HepG2 (cell line): Measurements from ENCODE around the gene IGFN1. TPM values are rescaled to one million over a fixed set of nuclear protein-coding genes. Genes with fewer than 3 reads are reported as not detected.

ENCODE experiments used
- ATAC-seq: fragments of 200-7000 bp; cut with Tn5 transposase; 3 replicates; pipeline ENCODE4 v1.9.1; 2020; ENCODE audit warnings: mild to moderate bottlenecking, moderate library complexity
- BruUV-seq: library from RNA; stranded (reverse); fragments of 400-500 nt; replicated peaks from 2 replicates; lab custom pipeline; 2021; lab: Mats Ljungman, UMichigan
- CTCF ChIA-PET: fragments of 300-600 bp; formaldehyde crosslinking; extraction: SDS; loops from one replicate; lab custom pipeline; 2021; ENCODE audit warnings: low total read pairs, inconsistent platforms, low intra/inter-chr PET ratio; lab: Yijun Ruan, JAX
- POLR2A ChIA-PET: fragments of 350-600 bp; sonication (Branson Sonifier 250); formaldehyde crosslinking; loops from one replicate; lab custom pipeline; 2020; ENCODE audit warnings: antibody characterized with exemption, inconsistent platforms; lab: Yijun Ruan, JAX
- DNase-seq: peaks from one replicate; pipeline ENCODE4 v3.0.0-alpha.2; 2015; ENCODE audit warnings: low spot score
- FAIRE-seq: peaks from 3 replicates; lab custom pipeline; 2011; peaks lifted over from hg19 to GRCh38; lab: Jason Lieb, UNC
- H2AFZ ChIP-seq: one replicate; pipeline ENCODE4 v1.6.1; 2011; ENCODE audit warnings: low read length, inconsistent platforms
- H3K27ac ChIP-seq: fragments of 300-600 bp; 3 replicates; pipeline ENCODE4 v1.8.0; 2011; ENCODE audit warnings: mixed run types, mild to moderate bottlenecking, mixed read lengths, low read length, inconsistent platforms; ENCODE audit not compliant: insufficient read depth; ENCODE audit errors: extremely low read length
- H3K27me3 ChIP-seq, 2 experiments: fragments of 200-600 bp in 1 of 2; 2 replicates in 1 of 2; 3 replicates in 1 of 2; pipeline versions ENCODE4 v1.6.0 to v1.8.0; 2011; ENCODE audit warnings: low read length in 2 of 2, mild to moderate bottlenecking in 2 of 2, moderate library complexity in 2 of 2, inconsistent platforms in 1 of 2; ENCODE audit not compliant: insufficient read depth in 2 of 2, control insufficient read depth in 1 of 2
- H3K36me3 ChIP-seq, 2 experiments: fragments of 200-600 bp in 1 of 2; replicated peaks in 1 of 2; 2 replicates in 1 of 2; 3 replicates in 1 of 2; pipeline versions ENCODE4 v1.5.1 to v1.8.0; 2011; ENCODE audit warnings: low read length in 2 of 2, inconsistent platforms in 1 of 2; ENCODE audit not compliant: insufficient read depth in 2 of 2, control insufficient read depth in 1 of 2
- H3K4me1 ChIP-seq: 2 replicates; pipeline ENCODE4 v1.5.1; 2012; ENCODE audit warnings: low read length, inconsistent platforms; ENCODE audit not compliant: insufficient read depth
- H3K4me2 ChIP-seq: 2 replicates; pipeline ENCODE4 v1.6.0; 2011; ENCODE audit warnings: low read depth, low read length, inconsistent platforms
- H3K4me3 ChIP-seq, 3 experiments: fragments of 200-600 bp in 1 of 3; sonication (generic), shearing (Covaris generic) in 1 of 3; replicated peaks in 1 of 3; 2 replicates each; pipeline ENCODE4 v1.5.1; 2011 to 2016; ENCODE audit warnings: low read length in 3 of 3, inconsistent platforms in 2 of 3, low read depth in 2 of 3, mild to moderate bottlenecking in 2 of 3, control low read depth in 1 of 3, mixed read lengths in 1 of 3; ENCODE audit not compliant: insufficient read depth in 1 of 3
- H3K79me2 ChIP-seq: one replicate; pipeline ENCODE4 v1.6.1; 2011; ENCODE audit warnings: low read length, inconsistent platforms; ENCODE audit not compliant: insufficient read depth
- H3K9ac ChIP-seq: 2 replicates; pipeline ENCODE4 v1.6.0; 2011; ENCODE audit warnings: mild to moderate bottlenecking, low read depth, low read length, inconsistent platforms; ENCODE audit not compliant: insufficient read depth
- H3K9me3 ChIP-seq: 2 replicates; pipeline ENCODE4 v1.5.1; 2012; ENCODE audit warnings: mild to moderate bottlenecking, low read length
- H4K20me1 ChIP-seq: 2 replicates; pipeline ENCODE4 v1.6.0; 2011; ENCODE audit warnings: inconsistent platforms, mild to moderate bottlenecking, low read length, moderate library complexity; ENCODE audit not compliant: insufficient read depth
- HNF1A ChIP-seq, 2 experiments: sonication (generic) in 1 of 2; formaldehyde crosslinking in 1 of 2; IDR thresholded peaks; 2 replicates each; pipeline versions ENCODE4 v1.4.0 to v1.6.1; 2016 to 2020; ENCODE audit warnings: borderline replicate concordance in 1 of 2, low read depth in 1 of 2, mild to moderate bottlenecking in 1 of 2, missing genetic modification reagents in 1 of 2
- KDM4B ChIP-seq: sonication (generic); formaldehyde crosslinking; IDR thresholded peaks from 2 replicates; pipeline ENCODE4 v1.4.0; 2020; ENCODE audit warnings: missing genetic modification reagents
- MTA3 ChIP-seq: sonication (generic); formaldehyde crosslinking; IDR thresholded peaks from 2 replicates; pipeline ENCODE4 v1.4.0; 2020; ENCODE audit warnings: missing genetic modification reagents
- NFRKB ChIP-seq: fragments of 450-650 bp; IDR thresholded peaks from 2 replicates; pipeline ENCODE4 v1.6.1; 2017
- NR1H2 ChIP-seq: sonication (generic); formaldehyde crosslinking; IDR thresholded peaks from 2 replicates; pipeline ENCODE4 v1.8.1; 2022; ENCODE audit warnings: low read depth, missing genetic modification reagents, borderline replicate concordance
- RAD21 ChIP-seq: fragments of 450-650 bp; formaldehyde crosslinking; IDR thresholded peaks from 2 replicates; pipeline ENCODE4 v1.5.0; 2020; ENCODE audit warnings: mild to moderate bottlenecking
- ZFP36L2 ChIP-seq: sonication (generic); formaldehyde crosslinking; IDR thresholded peaks from 2 replicates; pipeline ENCODE4 v1.4.0; 2020; ENCODE audit warnings: missing genetic modification reagents
- ZNF136 ChIP-seq: sonication (generic); formaldehyde crosslinking; IDR thresholded peaks from 2 replicates; pipeline ENCODE4 v1.8.1; 2022; ENCODE audit warnings: low read depth, mild to moderate bottlenecking, moderate library complexity, missing genetic modification reagents
- ZNF510 ChIP-seq: sonication (generic); formaldehyde crosslinking; IDR thresholded peaks from 2 replicates; pipeline ENCODE4 v1.4.0; 2020; ENCODE audit warnings: low read depth, mild to moderate bottlenecking, missing genetic modification reagents
- WGBS: methylation state at CpG from one replicate; pipeline ENCODE4 v1.1.6; 2017; ENCODE audit warnings: low lambda C conversion rate; 5-methylcytosine and 5-hydroxymethylcytosine counted together
- in situ Hi-C: cut with HindIII; loops from 2 replicates; pipeline ENCODE4 v1.10.0; 2017; ENCODE audit warnings: low pct_unique_long_range_greater_than_20kb; ENCODE audit not compliant: extremely low pct_ligation_motif_present
- intact Hi-C: fragments of 100-400 bp; cut with micrococcal nuclease; formaldehyde crosslinking; loops from one replicate; pipeline ENCODE4 v1.10.0; 2022; ENCODE audit not compliant: unreplicated experiment
- polyA plus RNA-seq, 8 experiments: library from polyadenylated mRNA; depleted of rRNA in 3 of 8; stranded (reverse) in 7 of 8; unstranded in 1 of 8; fragments of >200 nt; fragmentation: Illumina TruSeq in 4 of 8; extraction: Trizol in 4 of 8; gene quantifications; 2 replicates each; pipeline versions ENCODE4 v1.2.1 to v1.2.3, GENCODE V29; 2011 to 2016; ENCODE audit warnings: low read depth in 4 of 8, missing spikeins in 1 of 8, mixed read lengths in 1 of 8; ENCODE audit not compliant: insufficient read depth in 1 of 8
- total RNA-seq, 5 experiments: library from RNA; depleted of rRNA; stranded (reverse); fragments of >200 nt; fragmentation: Illumina TruSeq; extraction: Trizol; gene quantifications; 2 replicates each; pipeline ENCODE4 v1.2.3, GENCODE V29; 2016; ENCODE audit warnings: low read depth in 1 of 5
- TF ChIP-seq, protein P1 (sequence below): sonication (generic); formaldehyde crosslinking; IDR thresholded peaks from 2 replicates; pipeline ENCODE4 v1.8.0; 2022; ENCODE audit warnings: mild to moderate bottlenecking, missing genetic modification reagents; ENCODE audit not compliant: insufficient replicate concordance
- TF ChIP-seq, protein P2 (sequence below): sonication (generic); formaldehyde crosslinking; IDR thresholded peaks from 2 replicates; pipeline ENCODE4 v1.4.0; 2020; ENCODE audit warnings: missing genetic modification reagents

The IGFN1 gene
- total and polyA plus RNA-seq, 2 of the 13 experiments (the other 11 are each of a cell fraction or from before 2014, with no cell fraction given): 0.04 to 0.05 TPM

- TF ChIP-seq ZNF136 (CRISPR knock-in tag) (no peak), KDM4B (no peak), ZFP36L2 (no peak), NFRKB (no peak)
- TF ChIP-seq, protein P1, sequence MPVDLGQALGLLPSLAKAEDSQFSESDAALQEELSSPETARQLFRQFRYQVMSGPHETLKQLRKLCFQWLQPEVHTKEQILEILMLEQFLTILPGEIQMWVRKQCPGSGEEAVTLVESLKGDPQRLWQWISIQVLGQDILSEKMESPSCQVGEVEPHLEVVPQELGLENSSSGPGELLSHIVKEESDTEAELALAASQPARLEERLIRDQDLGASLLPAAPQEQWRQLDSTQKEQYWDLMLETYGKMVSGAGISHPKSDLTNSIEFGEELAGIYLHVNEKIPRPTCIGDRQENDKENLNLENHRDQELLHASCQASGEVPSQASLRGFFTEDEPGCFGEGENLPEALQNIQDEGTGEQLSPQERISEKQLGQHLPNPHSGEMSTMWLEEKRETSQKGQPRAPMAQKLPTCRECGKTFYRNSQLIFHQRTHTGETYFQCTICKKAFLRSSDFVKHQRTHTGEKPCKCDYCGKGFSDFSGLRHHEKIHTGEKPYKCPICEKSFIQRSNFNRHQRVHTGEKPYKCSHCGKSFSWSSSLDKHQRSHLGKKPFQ (CRISPR knock-in tag): no peak
- TF ChIP-seq, protein P2, sequence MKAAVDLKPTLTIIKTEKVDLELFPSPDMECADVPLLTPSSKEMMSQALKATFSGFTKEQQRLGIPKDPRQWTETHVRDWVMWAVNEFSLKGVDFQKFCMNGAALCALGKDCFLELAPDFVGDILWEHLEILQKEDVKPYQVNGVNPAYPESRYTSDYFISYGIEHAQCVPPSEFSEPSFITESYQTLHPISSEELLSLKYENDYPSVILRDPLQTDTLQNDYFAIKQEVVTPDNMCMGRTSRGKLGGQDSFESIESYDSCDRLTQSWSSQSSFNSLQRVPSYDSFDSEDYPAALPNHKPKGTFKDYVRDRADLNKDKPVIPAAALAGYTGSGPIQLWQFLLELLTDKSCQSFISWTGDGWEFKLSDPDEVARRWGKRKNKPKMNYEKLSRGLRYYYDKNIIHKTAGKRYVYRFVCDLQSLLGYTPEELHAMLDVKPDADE: no peak
Measured at GRCh38 chr1:201213106-201213770, 22.6 kb downstream of the IGFN1 start (continued).

DNA sequence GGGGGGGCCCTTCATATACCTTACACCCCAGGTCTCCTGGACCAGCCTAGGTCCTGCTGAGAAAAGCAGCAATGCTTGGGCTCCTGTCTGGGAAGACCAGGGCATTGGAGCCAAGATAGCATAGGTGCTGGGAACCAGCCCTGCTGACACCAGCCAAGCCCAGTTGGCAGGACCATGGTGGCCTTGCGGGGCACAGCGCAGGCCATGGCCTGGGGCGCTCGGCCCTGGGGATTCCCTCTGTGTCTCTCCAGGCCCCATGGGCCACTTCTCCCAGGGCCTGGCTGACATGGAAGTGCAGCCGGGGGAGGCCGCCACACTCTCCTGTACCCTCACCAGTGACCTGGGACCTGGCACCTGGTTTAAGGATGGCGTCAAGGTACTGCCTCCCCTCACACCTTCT lies 23.3 kb downstream of the IGFN1 start:
- H3K9me3 ChIP-seq: no peaks in the 10 kb centered on the region
- POLR2A ChIA-PET: no interaction called here
- in situ Hi-C loops: no loop called here
- intact Hi-C loops: no loop called here
- ATAC-seq (no peak), DNase-seq (no peak), FAIRE-seq (no peak)
- no peaks in the 10 kb centered on the region for H3K36me3 ChIP-seq
- CTCF ChIA-PET: no interaction called here
- no TSS peak for BruUV-seq
- H3K27ac ChIP-seq: no peak overlapping the region
- no peaks in the 10 kb centered on the region for H4K20me1 ChIP-seq
- WGBS: 38% methylated on average over 3 of the region's 7 CpGs
- TF ChIP-seq HNF1A (IDR thresholded peaks at IDR 0.05; ENCODE audit: low read depth) (no peak), HNF1A (CRISPR knock-in tag; IDR thresholded peaks at IDR 0.05; ENCODE audit: borderline replicate concordance) (no peak), ZNF510 (no peak), NR1H2 (CRISPR knock-in tag) (no peak), RAD21 (CRISPR knock-in tag) (no peak), MTA3 (CRISPR knock-in tag) (no peak)
- H3K4me3 ChIP-seq: no peak overlapping the region
- H3K4me1 ChIP-seq: peaks cover 9% of the 10 kb centered on the region
- no peak overlapping the region for H3K9ac ChIP-seq
- H2AFZ ChIP-seq: no peak overlapping the region
- H3K4me2 ChIP-seq: no peak overlapping the region
- no peaks in the 10 kb centered on the region for H3K79me2 ChIP-seq
- H3K27me3 ChIP-seq: peaks cover 0 to 35% of the 10 kb centered on the region in 2 experiments; a peak in 3 of 5 replicates
